ENCODE measurements around the gene TUB. TPM values are rescaled to one million over a fixed set of nuclear protein-coding genes. Genes with fewer than 3 reads are reported as not detected.

The TUB gene
- total and polyA plus RNA-seq, 7 donors, result 0.25 to 4.6 (median 0.91) TPM

GRCh38 chr11:8110396-8110795 lies 29.4 kb downstream of the TUB start:
- 28 to 55% (median 29%) methylated on average over 4 of the region's 4 CpGs for WGBS, 3 donors
- Histone ChIP-seq H3K27ac (no peak overlapping the region), H3K27me3 (ENCODE audit: insufficient read depth in 3 of 3, low read length in 2 of 3) (no peaks in the 10 kb centered on the region), H3K36me3 (ENCODE audit: insufficient read depth in 1 of 2, low read depth in 1 of 2) (no peaks in the 10 kb centered on the region), H3K9me3 (no peaks in the 10 kb centered on the region), H3K4me1 (peaks cover 37% of the 10 kb centered on the region), H3K4me3 (no peak overlapping the region)
- DNase-seq (no peak), ATAC-seq (peak; percentile 47 to 72 (median 65))
- TF ChIP-seq CTCF (IDR thresholded peaks at IDR 0.05), result no peak
- intact Hi-C loops (cut with DNase I), result no loop called here

- Histone ChIP-seq H3K27me3 (ENCODE audit: insufficient read depth in 3 of 3, low read length in 2 of 3) (no peaks in the 10 kb centered on the region), H3K4me1 (peaks cover 37% of the 10 kb centered on the region), H3K36me3 (ENCODE audit: insufficient read depth in 1 of 2, low read depth in 1 of 2) (no peaks in the 10 kb centered on the region), H3K9me3 (peaks cover 4% of the 10 kb centered on the region), H3K4me3 (no peak overlapping the region), H3K27ac (no peak overlapping the region)
- intact Hi-C loops (cut with DNase I), result no loop called here
- ATAC-seq (no peak), DNase-seq (no peak)
- no peak for TF ChIP-seq CTCF (IDR thresholded peaks at IDR 0.05)
- WGBS, 3 donors, result 58 to 64% (median 60%) methylated on average over 8 of the region's 8 CpGs
Observed at GRCh38 chr11:8111636-8112035, 30.6 kb downstream of the TUB start.

- DNase-seq, result no peak
- WGBS, 3 donors, result 68 to 90% (median 75%) methylated on average over 1 of the region's 1 CpG
- intact Hi-C loops (cut with DNase I), result no loop called here
- no peak for TF ChIP-seq CTCF (IDR thresholded peaks at IDR 0.05)
- Histone ChIP-seq H3K4me3 (no peak overlapping the region), H3K36me3 (ENCODE audit: insufficient read depth in 1 of 2, low read depth in 1 of 2) (no peaks in the 10 kb centered on the region), H3K27ac (no peak overlapping the region), H3K4me1 (no peaks in the 10 kb centered on the region), H3K9me3 (peaks cover 8% of the 10 kb centered on the region), H3K27me3 (ENCODE audit: insufficient read depth in 3 of 3, low read length in 2 of 3) (no peaks in the 10 kb centered on the region)
- ATAC-seq, result no peak
Observed at GRCh38 chr11:8122173-8122764, 41.3 kb downstream of the TUB start.

GRCh38 chr11:8126649-8127289 lies 45.8 kb downstream of the TUB start:
- no peak for ATAC-seq
- no peak overlapping the region for H3K4me3 ChIP-seq
- intact Hi-C loops (cut with DNase I), result no loop called here

More at GRCh38 chr11:8126649-8127289, 45.8 kb downstream of the TUB start:
- H3K4me1 ChIP-seq, result no peaks in the 10 kb centered on the region
- H3K9me3 ChIP-seq, result no peaks in the 10 kb centered on the region
- no peak overlapping the region for H3K27ac ChIP-seq
- DNase-seq, result no peak
- 40 to 44% (median 43%) methylated on average over 8 of the region's 8 CpGs for WGBS, 3 donors
- no peaks in the 10 kb centered on the region for H3K27me3 ChIP-seq (ENCODE audit: insufficient read depth in 3 of 3, low read length in 2 of 3)
- no peak for TF ChIP-seq CTCF (IDR thresholded peaks at IDR 0.05)
- no peaks in the 10 kb centered on the region for H3K36me3 ChIP-seq (ENCODE audit: insufficient read depth in 1 of 2, low read depth in 1 of 2)

Measured in psoas muscle (tissue), 8 donors.